Activated CD8-positive, alpha-beta memory T cell treated with anti-CD3 and anti-CD28 coated beads, Interleukin-2, amount 10 ng/mL, durations not matched to agents 7 days and 5 days (primary cell): Measurements from ENCODE around the gene KATNIP. TPM values are rescaled to one million over a fixed set of nuclear protein-coding genes. Genes with fewer than 3 reads are reported as not detected.

Source experiments
- ATAC-seq: fragments of 150-1000 bp; cut with Tn5 transposase; one replicate; pipeline ENCODE4 v1.10.0; 2021; ENCODE audit warnings: moderate library complexity
- CTCF ChIA-PET: fragments of 350-600 bp; sonication (Branson Sonifier 250); formaldehyde crosslinking; loops from one replicate; lab custom pipeline; 2021; ENCODE audit warnings: antibody characterized with exemption; lab: Charles Lee
- DNase-seq: peaks from one replicate; pipeline ENCODE4 v3.0.0-alpha.2; 2020
- H3K27ac Mint-ChIP-seq: one replicate; pipeline ENCODE4 v1.8.0; 2021; ENCODE audit warnings: mild to moderate bottlenecking, mixed read lengths
- H3K27me3 Mint-ChIP-seq: one replicate; pipeline ENCODE4 v1.8.0; 2021; ENCODE audit warnings: mixed read lengths
- H3K36me3 Mint-ChIP-seq: one replicate; pipeline ENCODE4 v1.8.0; 2021; ENCODE audit warnings: mild to moderate bottlenecking, mixed read lengths
- H3K4me1 Mint-ChIP-seq: one replicate; pipeline ENCODE4 v1.8.0; 2021; ENCODE audit warnings: mixed read lengths
- H3K4me3 Mint-ChIP-seq: one replicate; pipeline ENCODE4 v1.8.0; 2021; ENCODE audit warnings: mild to moderate bottlenecking, moderate library complexity, mixed read lengths
- H3K9me3 Mint-ChIP-seq: one replicate; pipeline ENCODE4 v1.8.0; 2022; ENCODE audit warnings: low read depth, mixed read lengths
- total RNA-seq, 2 experiments: library from RNA; stranded (reverse); gene quantifications; one replicate each; pipeline ENCODE4 v1.2.3, GENCODE V29; 2021

Gene KATNIP
- total RNA-seq, 2 experiments from 2014 or later, result 15.0 to 20.1 TPM

GRCh38 chr16:27598931-27599565 is 49.1 kb downstream of the KATNIP start:
- DNase-seq, result no peak
- Mint-ChIP-seq H3K4me3 (no peak overlapping the region), H3K9me3 (no peaks in the 10 kb centered on the region), H3K4me1 (no peaks in the 10 kb centered on the region), H3K27ac (no peak overlapping the region), H3K36me3 (no peaks in the 10 kb centered on the region), H3K27me3 (no peaks in the 10 kb centered on the region)
- CTCF ChIA-PET, result no interaction called here
- no peak for ATAC-seq

- ATAC-seq (no peak), DNase-seq (no peak)
- CTCF ChIA-PET, result no interaction called here
- no peaks in the 10 kb centered on the region for H3K4me1 Mint-ChIP-seq
- H3K4me3 Mint-ChIP-seq, result no peak overlapping the region
- no peaks in the 10 kb centered on the region for H3K9me3 Mint-ChIP-seq
- H3K27me3 Mint-ChIP-seq, result no peaks in the 10 kb centered on the region
- H3K27ac Mint-ChIP-seq, result no peak overlapping the region
- no peaks in the 10 kb centered on the region for H3K36me3 Mint-ChIP-seq
Measured at GRCh38 chr16:27599606-27600005, 49.7 kb downstream of the KATNIP start.

Other genes starting within 250 kb of the KATNIP start
- 100 to 1,000 TPM; 155 to 190 TPM for gene IL4R, start 236.2 kb upstream of the KATNIP start, total RNA-seq
- gene IL21R, start 148.0 kb upstream of the KATNIP start, total RNA-seq, result 10 to 100 TPM; 24.6 to 38.0 TPM
- gene GTF3C1, start 231 bp upstream of the KATNIP start, total RNA-seq, result 10 to 100 TPM; 56.1 to 58.6 TPM